GM19438 (cell line): Measurements from ENCODE around the gene PPM1N.
"Not testable (repeated sequence)": the region's sequence is repeated elsewhere in the genome, so short reads cannot be mapped to it uniquely, and the experiment has no call there.

ENCODE experiments used
- ATAC-seq: cut with Tn5 transposase; IDR thresholded peaks from one replicate; pipeline ENCODE4 v1.9.1; 2021; ENCODE audit warnings: low read depth; ENCODE audit not compliant: unreplicated experiment

Gene PPM1N

GRCh38 chr19:45506989-45507871 lies 9.0 kb downstream of the PPM1N start, which contains the start of gene VASP:
Gene VASP (plus strand): TSS chr19:45507479. CDS start chr19:45507772, 293 bp downstream.
- peak; percentile 37 for ATAC-seq

- no peak for ATAC-seq
Observed at GRCh38 chr19:45507872-45508416, 9.7 kb downstream of the PPM1N start.

GRCh38 chr19:45508417-45508860 lies 10.2 kb downstream of the PPM1N start:
- no peak for ATAC-seq

- no peak for ATAC-seq
Observed at GRCh38 chr19:45508861-45509691, 10.8 kb downstream of the PPM1N start.

GRCh38 chr19:45509692-45510015 lies 11.4 kb downstream of the PPM1N start:
- ATAC-seq, result no peak

GRCh38 chr19:45510352-45510751 lies 12.1 kb downstream of the PPM1N start:
- ATAC-seq, result not testable (repeated sequence)

- no peak for ATAC-seq
Observed at GRCh38 chr19:45511074-45511473, 12.8 kb downstream of the PPM1N start.

- ATAC-seq, result no peak
Observed at GRCh38 chr19:45512881-45513483, 14.7 kb downstream of the PPM1N start.

- ATAC-seq, result no peak
Observed at GRCh38 chr19:45514376-45515051, 16.3 kb downstream of the PPM1N start.

GRCh38 chr19:45515081-45515624 lies 16.9 kb downstream of the PPM1N start:
- ATAC-seq, result no peak

- ATAC-seq, result no peak
Observed at GRCh38 chr19:45515807-45516401, 17.7 kb downstream of the PPM1N start.

GRCh38 chr19:45517238-45517637 lies 19.0 kb downstream of the PPM1N start:
- no peak for ATAC-seq

GRCh38 chr19:45517641-45518468 lies 19.6 kb downstream of the PPM1N start:
- no peak for ATAC-seq

GRCh38 chr19:45518469-45518826 lies 20.2 kb downstream of the PPM1N start:
- ATAC-seq, result no peak

GRCh38 chr19:45522010-45522941 lies 24.0 kb downstream of the PPM1N start:
- no peak for ATAC-seq

GRCh38 chr19:45523642-45524256 lies 25.5 kb downstream of the PPM1N start:
- peak; percentile 73 for ATAC-seq

GRCh38 chr19:45524575-45525129 lies 26.4 kb downstream of the PPM1N start:
- no peak for ATAC-seq
